Mesendoderm (in vitro differentiated cells): Measurements from ENCODE around the gene PTGES3L.

Experiments
- DNase-seq: peaks from one replicate; pipeline ENCODE4 v3.0.0; 2013
- H2AK5ac ChIP-seq: 2 replicates; pipeline ENCODE4 v1.6.1; 2013; ENCODE audit warnings: low read length, inconsistent platforms
- H2BK120ac ChIP-seq: 2 replicates; pipeline ENCODE4 v1.6.1; 2013; ENCODE audit warnings: low read depth, mild to moderate bottlenecking, low read length, moderate library complexity, mixed read lengths
- H2BK15ac ChIP-seq: replicated peaks from 2 replicates; pipeline ENCODE4 v1.6.1; 2013; ENCODE audit warnings: low read depth, mild to moderate bottlenecking, moderate library complexity
- H2BK5ac ChIP-seq: 2 replicates; pipeline ENCODE4 v1.6.1; 2013; ENCODE audit warnings: low read length, inconsistent platforms
- H3K18ac ChIP-seq: 2 replicates; pipeline ENCODE4 v1.6.1; 2013; ENCODE audit warnings: mild to moderate bottlenecking, low read length, mixed read lengths
- H3K23ac ChIP-seq: one replicate; pipeline ENCODE4 v1.6.1; 2013; ENCODE audit warnings: low read length
- H3K27ac ChIP-seq: 2 replicates; pipeline ENCODE4 v1.5.1; 2013; ENCODE audit warnings: low read depth, mild to moderate bottlenecking, inconsistent platforms, low read length, moderate library complexity
- H3K27me3 ChIP-seq: 2 replicates; pipeline ENCODE4 v1.6.1; 2013; ENCODE audit warnings: low read length, control low read depth, mild to moderate bottlenecking, inconsistent platforms; ENCODE audit not compliant: insufficient read depth, poor library complexity
- H3K36me3 ChIP-seq: 2 replicates; pipeline ENCODE4 v1.6.1; 2013; ENCODE audit warnings: low read length, inconsistent platforms; ENCODE audit not compliant: control insufficient read depth, insufficient read depth
- H3K4ac ChIP-seq: one replicate; pipeline ENCODE4 v1.6.1; 2013; ENCODE audit warnings: low read depth, mild to moderate bottlenecking, low read length, moderate library complexity
- H3K4me1 ChIP-seq: 2 replicates; pipeline ENCODE4 v1.6.1; 2013; ENCODE audit warnings: low read depth, low read length, inconsistent platforms; ENCODE audit not compliant: control insufficient read depth
- H3K4me2 ChIP-seq: 2 replicates; pipeline ENCODE4 v1.6.1; 2013; ENCODE audit warnings: low read length
- H3K4me3 ChIP-seq: 2 replicates; pipeline ENCODE4 v1.5.1; 2013; ENCODE audit warnings: mild to moderate bottlenecking, low read length
- H3K56ac ChIP-seq: one replicate; pipeline ENCODE4 v1.6.1; 2013; ENCODE audit warnings: low read length
- H3K79me1 ChIP-seq: 2 replicates; pipeline ENCODE4 v1.6.1; 2013; ENCODE audit warnings: low read length, inconsistent platforms
- H3K79me2 ChIP-seq: 2 replicates; pipeline ENCODE4 v1.6.1; 2013; ENCODE audit warnings: mild to moderate bottlenecking, low read length; ENCODE audit not compliant: control insufficient read depth, insufficient read depth
- H3K9ac ChIP-seq: 2 replicates; pipeline ENCODE4 v1.6.1; 2013; ENCODE audit warnings: low read length, inconsistent platforms
- H4K5ac ChIP-seq: one replicate; pipeline ENCODE4 v1.6.1; 2013; ENCODE audit warnings: low read length
- H4K8ac ChIP-seq: one replicate; pipeline ENCODE4 v1.6.1; 2013; ENCODE audit warnings: low read depth, mild to moderate bottlenecking, control low read depth, low read length, moderate library complexity
- WGBS: extraction: QIAGEN DNeasy Blood & Tissue Kit; methylation state at CpG from one replicate; pipeline ENCODE4 v1.1.7; 2013; ENCODE audit warnings: low lambda C conversion rate, missing lambda C conversion rate; ENCODE audit not compliant: insufficient coverage; ENCODE audit errors: extremely low coverage; 5-methylcytosine and 5-hydroxymethylcytosine counted together

Gene PTGES3L

GRCh38 chr17:43014649-43015542 is 35.0 kb upstream of the PTGES3L start:
- Histone ChIP-seq H3K4me3 (no peak overlapping the region), H4K8ac (no peak overlapping the region), H2AK5ac (no peak overlapping the region), H3K36me3 (peaks cover 5% of the 10 kb centered on the region), H3K23ac (peak overlapping the region; percentile 60), H3K27me3 (no peaks in the 10 kb centered on the region), H2BK15ac (no peak overlapping the region), H2BK120ac (no peak overlapping the region), H3K27ac (no peak overlapping the region), H4K5ac (no peak overlapping the region), H3K9ac (no peak overlapping the region), H3K4me1 (peaks cover 4% of the 10 kb centered on the region), H3K79me1 (peaks cover 13% of the 10 kb centered on the region), H3K18ac (no peak overlapping the region), H3K79me2 (peaks cover 12% of the 10 kb centered on the region), H3K56ac (no peak overlapping the region), H3K4ac (no peak overlapping the region), H2BK5ac (no peak overlapping the region), H3K4me2 (no peak overlapping the region)
- no CpG with 5 or more reads among the region's 8 CpGs for WGBS
- DNase-seq: no peak

GRCh38 chr17:43014020-43014648 is 34.3 kb upstream of the PTGES3L start:
- H3K4me1 ChIP-seq: no peaks in the 10 kb centered on the region
- H3K36me3 ChIP-seq: peaks cover 3% of the 10 kb centered on the region
- no CpG with 5 or more reads among the region's 12 CpGs for WGBS
- no peak overlapping the region for H3K23ac ChIP-seq
- peaks cover 6% of the 10 kb centered on the region for H3K79me2 ChIP-seq
- no peak overlapping the region for H3K27ac ChIP-seq
- no peak overlapping the region for H3K18ac ChIP-seq
- H3K79me1 ChIP-seq: peaks cover 7% of the 10 kb centered on the region
- H2BK15ac ChIP-seq: no peak overlapping the region
- no peak overlapping the region for H3K9ac ChIP-seq
- DNase-seq: no peak
- no peak overlapping the region for H3K56ac ChIP-seq
- H2BK120ac ChIP-seq: no peak overlapping the region
- H4K8ac ChIP-seq: no peak overlapping the region
- H2BK5ac ChIP-seq: no peak overlapping the region
- no peak overlapping the region for H2AK5ac ChIP-seq
- no peak overlapping the region for H3K4ac ChIP-seq
- no peak overlapping the region for H4K5ac ChIP-seq
- no peak overlapping the region for H3K4me2 ChIP-seq
- H3K4me3 ChIP-seq: no peak overlapping the region
- H3K27me3 ChIP-seq: no peaks in the 10 kb centered on the region

GRCh38 chr17:43013296-43013695 is 33.4 kb upstream of the PTGES3L start:
- no peak overlapping the region for H2BK120ac ChIP-seq
- H3K18ac ChIP-seq: no peak overlapping the region
- no peak overlapping the region for H3K4me3 ChIP-seq
- no peak overlapping the region for H4K5ac ChIP-seq
- no peak overlapping the region for H3K56ac ChIP-seq
- no peaks in the 10 kb centered on the region for H3K4me1 ChIP-seq
- H3K79me1 ChIP-seq: peaks cover 3% of the 10 kb centered on the region
- H2AK5ac ChIP-seq: no peak overlapping the region
- H3K79me2 ChIP-seq: peaks cover under 1% of the 10 kb centered on the region
- no peak overlapping the region for H2BK15ac ChIP-seq
- no CpG with 5 or more reads among the region's 8 CpGs for WGBS
- H3K9ac ChIP-seq: no peak overlapping the region
- H3K4ac ChIP-seq: no peak overlapping the region
- no peak overlapping the region for H2BK5ac ChIP-seq
- no peak overlapping the region for H3K23ac ChIP-seq
- no peak for DNase-seq
- H3K27ac ChIP-seq: no peak overlapping the region
- H3K36me3 ChIP-seq: peaks cover 3% of the 10 kb centered on the region
- H3K27me3 ChIP-seq: no peaks in the 10 kb centered on the region
- no peak overlapping the region for H3K4me2 ChIP-seq
- no peak overlapping the region for H4K8ac ChIP-seq

GRCh38 chr17:43011728-43012472 is 32.0 kb upstream of the PTGES3L start:
- Histone ChIP-seq H2BK120ac (no peak overlapping the region), H4K5ac (no peak overlapping the region), H2AK5ac (no peak overlapping the region), H2BK5ac (no peak overlapping the region), H3K79me2 (no peaks in the 10 kb centered on the region), H3K9ac (no peak overlapping the region), H3K4me2 (no peak overlapping the region), H3K23ac (no peak overlapping the region), H2BK15ac (no peak overlapping the region), H3K4me1 (no peaks in the 10 kb centered on the region), H3K4ac (no peak overlapping the region), H3K56ac (no peak overlapping the region), H3K27me3 (no peaks in the 10 kb centered on the region), H3K4me3 (no peak overlapping the region), H3K27ac (no peak overlapping the region), H3K18ac (no peak overlapping the region), H3K36me3 (peaks cover 1% of the 10 kb centered on the region), H3K79me1 (no peaks in the 10 kb centered on the region), H4K8ac (no peak overlapping the region)
- WGBS: no CpG with 5 or more reads among the region's 15 CpGs
- DNase-seq: no peak

- Histone ChIP-seq H2BK15ac (no peak overlapping the region), H3K4me3 (no peak overlapping the region), H3K79me2 (no peaks in the 10 kb centered on the region), H3K23ac (no peak overlapping the region), H2BK5ac (no peak overlapping the region), H2AK5ac (no peak overlapping the region), H3K4me2 (no peak overlapping the region), H4K5ac (no peak overlapping the region), H3K56ac (no peak overlapping the region), H3K4ac (no peak overlapping the region), H3K9ac (no peak overlapping the region), H3K27me3 (no peaks in the 10 kb centered on the region), H4K8ac (no peak overlapping the region), H3K18ac (no peak overlapping the region), H3K4me1 (no peaks in the 10 kb centered on the region), H3K27ac (no peak overlapping the region), H2BK120ac (no peak overlapping the region), H3K79me1 (no peaks in the 10 kb centered on the region), H3K36me3 (peaks cover 1% of the 10 kb centered on the region)
- no CpG with 5 or more reads among the region's 5 CpGs for WGBS
- no peak for DNase-seq
Observed at GRCh38 chr17:43010667-43011308, 30.9 kb upstream of the PTGES3L start.
